Ovary (tissue), 9 donors: ENCODE data around the gene GFI1B. TPM values are rescaled to one million over a fixed set of nuclear protein-coding genes. Genes with fewer than 3 reads are reported as not detected.

Experiments
- DNase-seq, 5 donors: peaks; one replicate each; pipeline ENCODE4 v3.0.0-alpha.2; 2019 to 2020
- H3K27ac ChIP-seq, 2 donors: fragments of 200-600 bp; one replicate each; pipeline versions ENCODE4 v1.5.1 to v1.8.0; 2019 to 2022
- H3K27me3 ChIP-seq: fragments of 200-600 bp; one replicate; pipeline ENCODE4 v1.8.0; 2022
- H3K36me3 ChIP-seq: fragments of 200-600 bp; sonication (generic); one replicate; pipeline ENCODE4 v1.5.1; 2019
- H3K4me1 ChIP-seq: one replicate; pipeline ENCODE4 v1.8.1; 2013; ENCODE audit warnings: mild to moderate bottlenecking, moderate library complexity; ENCODE audit not compliant: insufficient read depth
- H3K4me3 ChIP-seq: fragments of 200-600 bp; sonication (generic); one replicate; pipeline ENCODE4 v1.5.1; 2017
- H3K9me3 ChIP-seq, 2 donors: fragments of 200-600 bp in 1 of 2; sonication (generic) in 1 of 2; one replicate each; pipeline versions ENCODE4 v1.5.1 to v1.8.1; 2013 to 2019; ENCODE audit warnings: mild to moderate bottlenecking in 1 of 2, moderate library complexity in 1 of 2
- CTCF ChIP-seq, 3 donors: fragments of 450-650 bp in 2 of 3; fragments of 200-600 bp in 1 of 3; IDR thresholded peaks; one replicate each; pipeline versions ENCODE4 v1.5.1 to v1.8.0; 2016 to 2022; ENCODE audit warnings: antibody characterized with exemption in 3 of 3, mild to moderate bottlenecking in 1 of 3
- EP300 ChIP-seq: sonication (generic); formaldehyde crosslinking; IDR thresholded peaks from one replicate; pipeline ENCODE4 v1.6.1; 2017; ENCODE audit warnings: antibody characterized with exemption
- POLR2A ChIP-seq: fragments of 450-650 bp; IDR thresholded peaks from one replicate; pipeline ENCODE4 v1.6.1; 2017; ENCODE audit warnings: antibody characterized with exemption, mild to moderate bottlenecking, moderate library complexity
- WGBS, 3 donors: extraction: QIAGEN DNeasy Blood & Tissue Kit in 1 of 3; methylation state at CpG; one replicate each; pipeline versions ENCODE4 v1.1.5 to v1.1.7; 2013 to 2017; 5-methylcytosine and 5-hydroxymethylcytosine counted together
- intact Hi-C, 4 donors: fragments of 100-400 bp; cut with DNase I; formaldehyde crosslinking; loops; one replicate each; pipeline versions ENCODE4 v1.11.0 to v1.15.1; 2022 to 2023
- polyA plus RNA-seq, 2 donors: library from polyadenylated mRNA; stranded (reverse); fragments of 200-250 nt in 1 of 2; fragments of 350-450 nt in 1 of 2; fragmentation: Illumina TruSeq in 1 of 2; extraction: RNeasy Lipid Tissue Mini Kit (QIAGEN cat#74804) in 1 of 2; gene quantifications; one replicate each; pipeline ENCODE4 v1.2.3, GENCODE V29; 2013 to 2014
- total RNA-seq, 7 donors: library from RNA; depleted of rRNA in 2 of 7; stranded (reverse); fragments of >200 nt in 2 of 7; fragmentation: NEBNext Ultra II Directional in 3 of 7; extraction: Animal tissue kit (Norgen Biotek cat#: 25700) in 3 of 7; gene quantifications; one replicate each; pipeline versions ENCODE4 v1.1.0 to v1.2.4, GENCODE V29; 2016 to 2023
- donor health status: DM: no; HTN: no; CAD: no; lungs with moderate emphysema.
- donor health status: DM: no; HTN: no; CAD: no.
- donor health status: Bipolar disorder and iron deficiency.
- donor health status: DM: yes; HTN: yes; CAD: no.
- donor health status: DM: no; HTN: no; CAD: no.
- donor health status: DM: yes; HTN: yes; CAD: no.

Gene GFI1B
- total and polyA plus RNA-seq, 9 donors = 0.05 TPM; not detected in 8

GRCh38 chr9:132984202-132985070 lies 5.9 kb downstream of the GFI1B start:
- TF ChIP-seq CTCF (IDR thresholded peaks at IDR 0.05) = no peak
- no peak for TF ChIP-seq EP300
- TF ChIP-seq POLR2A = no peak
- Histone ChIP-seq H3K4me1 (no peaks in the 10 kb centered on the region), H3K27me3 (no peaks in the 10 kb centered on the region), H3K9me3 (no peaks in the 10 kb centered on the region), H3K4me3 (no peak overlapping the region), H3K36me3 (no peaks in the 10 kb centered on the region), H3K27ac (no peak overlapping the region)
- 16 to 26% (median 19%) methylated on average over 19 to 20 of the region's 20 CpGs for WGBS, 3 donors
- DNase-seq = no peak
- intact Hi-C loops = no loop called here

- DNase-seq = no peak
- Histone ChIP-seq H3K27me3 (no peaks in the 10 kb centered on the region), H3K36me3 (no peaks in the 10 kb centered on the region), H3K9me3 (no peaks in the 10 kb centered on the region), H3K4me3 (no peak overlapping the region), H3K27ac (no peak overlapping the region), H3K4me1 (no peaks in the 10 kb centered on the region)
- WGBS, 3 donors = 0 to 34% (median 8%) methylated on average over 1 to 4 of the region's 4 CpGs
- TF ChIP-seq POLR2A = no peak
- no peak for TF ChIP-seq CTCF (IDR thresholded peaks at IDR 0.05)
- TF ChIP-seq EP300 = no peak
- intact Hi-C loops = no loop called here
Measured at GRCh38 chr9:132985071-132985350, 6.5 kb downstream of the GFI1B start.

GRCh38 chr9:132985489-132985888 lies 7.0 kb downstream of the GFI1B start:
- H3K27ac ChIP-seq = no peak overlapping the region
- no peaks in the 10 kb centered on the region for H3K4me1 ChIP-seq
- no peaks in the 10 kb centered on the region for H3K9me3 ChIP-seq
- intact Hi-C loops = no loop called here
- WGBS, 3 donors = 67 to 75% (median 73%) methylated on average over 8 of the region's 8 CpGs
- H3K27me3 ChIP-seq = no peaks in the 10 kb centered on the region
- TF ChIP-seq CTCF (IDR thresholded peaks at IDR 0.05) (no peak), POLR2A (no peak), EP300 (no peak)
- H3K36me3 ChIP-seq = no peaks in the 10 kb centered on the region
- no peak for DNase-seq
- H3K4me3 ChIP-seq = no peak overlapping the region

GRCh38 chr9:132986114-132986513 lies 7.6 kb downstream of the GFI1B start:
- 86 to 87% (median 87%) methylated on average over 13 of the region's 13 CpGs for WGBS, 3 donors
- no peaks in the 10 kb centered on the region for H3K36me3 ChIP-seq
- no peaks in the 10 kb centered on the region for H3K27me3 ChIP-seq
- no peaks in the 10 kb centered on the region for H3K4me1 ChIP-seq
- DNase-seq = no peak
- H3K27ac ChIP-seq = no peak overlapping the region
- intact Hi-C loops = no loop called here
- H3K4me3 ChIP-seq = no peak overlapping the region
- TF ChIP-seq EP300 (no peak), POLR2A (no peak), CTCF (IDR thresholded peaks at IDR 0.05) (no peak)
- H3K9me3 ChIP-seq = no peaks in the 10 kb centered on the region
